Esophagus squamous epithelium (tissue), 4 donors: Measurements from ENCODE around the gene PILRA.
A peak's percentile ranks its signal among the peaks of the same experiment; 100 is the strongest.
"Not testable (repeated sequence)": the region's sequence is repeated elsewhere in the genome, so short reads cannot be mapped to it uniquely, and the experiment has no call there.

ENCODE experiments used
- CTCF ChIP-seq, 6 experiments: fragments of 450-650 bp in 4 of 6; fragments of 200-600 bp in 2 of 6; sonication (generic) in 2 of 6; IDR thresholded peaks; one replicate each; pipeline ENCODE4 v1.5.1; 2016 to 2019; ENCODE audit warnings: antibody characterized with exemption in 6 of 6, mild to moderate bottlenecking in 4 of 6, moderate library complexity in 4 of 6
- POLR2A ChIP-seq, 4 donors: fragments of 450-650 bp; IDR thresholded peaks; one replicate each; pipeline ENCODE4 v1.6.1; 2017; ENCODE audit warnings: antibody characterized with exemption in 4 of 4, mild to moderate bottlenecking in 4 of 4, moderate library complexity in 3 of 4

GRCh38 chr7:100345288-100345672 is 28.0 kb upstream of the PILRA start:
- TF ChIP-seq CTCF (IDR thresholded peaks at IDR 0.05), result peak in 5 of 6 experiments; percentile 9 to 51 (median 43)
- not testable (repeated sequence) for TF ChIP-seq POLR2A (IDR thresholded peaks at IDR 0.05)
